PC-3 (cell line): Measurements from ENCODE around the gene PAN3. TPM values are rescaled to one million over a fixed set of nuclear protein-coding genes. Genes with fewer than 3 reads are reported as not detected.

Experiments
- ATAC-seq: fragments of 200-7000 bp; cut with Tn5 transposase; 2 replicates; pipeline ENCODE4 v1.9.1; 2020; ENCODE audit warnings: mild to moderate bottlenecking, moderate library complexity
- BruUV-seq: library from RNA; stranded (reverse); fragments of 400-500 nt; replicated peaks from 2 replicates; lab custom pipeline; 2021; lab: Mats Ljungman, UMichigan
- CTCF ChIA-PET: fragments of 300-600 bp; sonication (Branson Sonifier 250); formaldehyde crosslinking; loops from one replicate; lab custom pipeline; 2022; ENCODE audit warnings: antibody characterized with exemption; lab: Charles Lee
- POLR2A ChIA-PET: fragments of 300-600 bp; sonication (Branson Sonifier 250); formaldehyde crosslinking; loops from one replicate; lab custom pipeline; 2022; ENCODE audit warnings: antibody characterized with exemption; ENCODE audit not compliant: unreplicated experiment; lab: Charles Lee
- DNase-seq: peaks from one replicate; pipeline ENCODE4 v3.0.0-alpha.2; 2015
- H2AFZ ChIP-seq: fragments of 300-600 bp; sonication (generic); 2 replicates; pipeline ENCODE4 v1.6.0; 2016; ENCODE audit warnings: antibody characterized with exemption, low read length
- H3F3A ChIP-seq: fragments of 300-600 bp; sonication (generic); one replicate; pipeline ENCODE4 v1.6.0; 2017; ENCODE audit warnings: antibody characterized with exemption, low read length, control low read depth, mild to moderate bottlenecking; ENCODE audit not compliant: unreplicated experiment
- H3K27ac ChIP-seq: fragments of 300-600 bp; sonication (generic); 2 replicates; pipeline ENCODE4 v1.5.1; 2016; ENCODE audit warnings: mild to moderate bottlenecking, low read length
- H3K27me3 ChIP-seq: fragments of 300-600 bp; sonication (generic); 2 replicates; pipeline ENCODE4 v1.6.1; 2016; ENCODE audit warnings: low read length, mixed read lengths
- H3K36me3 ChIP-seq: fragments of 300-600 bp; sonication (generic); 2 replicates; pipeline ENCODE4 v1.6.1; 2016; ENCODE audit warnings: low read depth, mixed run types, low read length, mixed read lengths
- H3K4me1 ChIP-seq: fragments of 300-600 bp; sonication (generic); 2 replicates; pipeline ENCODE4 v1.5.1; 2016; ENCODE audit warnings: low read length; ENCODE audit not compliant: insufficient read depth
- H3K4me2 ChIP-seq: fragments of 300-600 bp; sonication (generic); 2 replicates; pipeline ENCODE4 v1.6.0; 2016; ENCODE audit warnings: low read length
- H3K4me3 ChIP-seq: fragments of 300-600 bp; sonication (generic); 2 replicates; pipeline ENCODE4 v1.5.1; 2016; ENCODE audit warnings: mild to moderate bottlenecking, low read length, mixed read lengths
- H3K79me2 ChIP-seq: fragments of 300-600 bp; sonication (generic); 2 replicates; pipeline ENCODE4 v1.6.1; 2017; ENCODE audit warnings: low read length, mixed read lengths
- H3K9ac ChIP-seq: fragments of 300-600 bp; sonication (generic); 2 replicates; pipeline ENCODE4 v1.6.0; 2016; ENCODE audit warnings: mild to moderate bottlenecking, low read length
- H3K9me2 ChIP-seq: fragments of 300-600 bp; sonication (generic); replicated peaks from 2 replicates; pipeline ENCODE4 v1.6.1; 2016; ENCODE audit warnings: mixed run types, low read length, mixed read lengths
- H3K9me3 ChIP-seq: fragments of 300-600 bp; sonication (generic); 2 replicates; pipeline ENCODE4 v1.6.1; 2016; ENCODE audit warnings: low read length, mixed read lengths
- H4K20me1 ChIP-seq: fragments of 300-600 bp; sonication (generic); 2 replicates; pipeline ENCODE4 v1.6.1; 2016; ENCODE audit warnings: low read length, mixed read lengths
- CTCF ChIP-seq: fragments of 300-600 bp; sonication (generic); conservative IDR thresholded peaks from 2 replicates; pipeline ENCODE4 v1.5.1; 2017; ENCODE audit warnings: antibody characterized with exemption, low read depth, mild to moderate bottlenecking, low read length
- EZH2 ChIP-seq: fragments of 300-600 bp; sonication (generic); IDR thresholded peaks from one replicate; pipeline ENCODE4 v1.6.1; 2017; ENCODE audit warnings: antibody characterized with exemption, mild to moderate bottlenecking, low read length; ENCODE audit not compliant: unreplicated experiment
- EZH2phosphoT487 ChIP-seq: fragments of 300-600 bp; sonication (generic); IDR thresholded peaks from 2 replicates; pipeline ENCODE4 v1.6.1; 2018; ENCODE audit warnings: mild to moderate bottlenecking, antibody characterized with exemption, low read length, borderline replicate concordance
- intact Hi-C: fragments of 100-400 bp; cut with micrococcal nuclease; formaldehyde crosslinking; loops from 2 replicates; pipeline ENCODE4 v1.9.0; 2023
- total RNA-seq: library from RNA; depleted of rRNA; stranded (reverse); fragments of >200 nt; gene quantifications from 2 replicates; pipeline ENCODE4 v1.2.3, GENCODE V29; 2014

Gene PAN3
- total RNA-seq, 1 experiment from 2014 or later = 14.6 TPM

GRCh38 chr13:28338006-28338574 lies 199.7 kb downstream of the PAN3 start:
- no peaks in the 10 kb centered on the region for H4K20me1 ChIP-seq
- no peaks in the 10 kb centered on the region for H3K79me2 ChIP-seq
- H3K27ac ChIP-seq = 0 out of 2 replicates have a peak overlapping the region, but pooled peaks have one; percentile 2
- ATAC-seq (no peak), DNase-seq (no peak)
- no peaks in the 10 kb centered on the region for H3F3A ChIP-seq
- TF ChIP-seq CTCF (no peak), EZH2phosphoT487 (no peak), EZH2 (no peak)
- no peaks in the 10 kb centered on the region for H3K36me3 ChIP-seq
- H3K4me1 ChIP-seq = peaks cover 22% of the 10 kb centered on the region
- no peak overlapping the region for H3K9ac ChIP-seq
- CTCF ChIA-PET = no interaction called here
- H3K9me3 ChIP-seq = no peaks in the 10 kb centered on the region
- no TSS peak for BruUV-seq
- H3K4me2 ChIP-seq = no peak overlapping the region
- H3K4me3 ChIP-seq = no peak overlapping the region
- H3K27me3 ChIP-seq = peaks cover 7% of the 10 kb centered on the region; the same call in 1 of the 2 replicates
- no peak overlapping the region for H2AFZ ChIP-seq
- H3K9me2 ChIP-seq = no peaks in the 10 kb centered on the region
- intact Hi-C loops = no loop called here
- POLR2A ChIA-PET = no interaction called here

GRCh38 chr13:28338742-28339141 lies 200.4 kb downstream of the PAN3 start:
- H3K79me2 ChIP-seq = no peaks in the 10 kb centered on the region
- no peak for TF ChIP-seq EZH2phosphoT487
- no peak for TF ChIP-seq CTCF
- TF ChIP-seq EZH2 = no peak
- 0 out of 2 replicates have a peak overlapping the region, but pooled peaks have one; percentile 5 for H3K27ac ChIP-seq
- no peak overlapping the region for H3K4me3 ChIP-seq
- ATAC-seq (no peak), DNase-seq (no peak)
- H3K36me3 ChIP-seq = no peaks in the 10 kb centered on the region
- peaks cover 22% of the 10 kb centered on the region for H3K4me1 ChIP-seq
- intact Hi-C loops = no loop called here
- H2AFZ ChIP-seq = no peak overlapping the region
- no peaks in the 10 kb centered on the region for H3K9me3 ChIP-seq
- H3K27me3 ChIP-seq = peaks cover 7% of the 10 kb centered on the region; the same call in 1 of the 2 replicates
- no TSS peak for BruUV-seq
- ChIA-PET CTCF (no interaction called here), POLR2A (no interaction called here)
- H3F3A ChIP-seq = no peaks in the 10 kb centered on the region
- no peaks in the 10 kb centered on the region for H4K20me1 ChIP-seq
- H3K4me2 ChIP-seq = no peak overlapping the region
- no peak overlapping the region for H3K9ac ChIP-seq
- H3K9me2 ChIP-seq = no peaks in the 10 kb centered on the region

DNA sequence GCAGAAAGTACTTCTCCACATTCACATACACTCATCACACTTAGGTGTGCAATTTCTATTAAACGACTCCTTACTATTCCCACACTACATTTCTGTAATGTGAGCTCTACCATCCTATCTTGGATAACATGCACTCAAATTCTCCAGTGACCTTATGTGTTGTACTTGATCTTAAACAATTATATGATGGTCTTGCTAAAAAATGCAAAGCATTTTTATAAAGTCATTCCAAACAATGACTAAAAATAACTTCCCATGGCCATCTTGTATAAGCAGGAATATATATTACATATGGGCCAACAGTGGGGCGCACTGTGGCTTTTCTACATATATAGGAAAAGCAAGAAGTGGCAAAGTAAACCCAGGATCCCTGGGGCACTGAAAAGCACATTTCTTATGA lies 201.1 kb downstream of the PAN3 start:
- no peaks in the 10 kb centered on the region for H3K9me2 ChIP-seq
- no peaks in the 10 kb centered on the region for H3K36me3 ChIP-seq
- no peak overlapping the region for H3K4me3 ChIP-seq
- intact Hi-C loops = no loop called here
- ChIA-PET POLR2A (no interaction called here), CTCF (no interaction called here)
- H3F3A ChIP-seq = no peaks in the 10 kb centered on the region
- TF ChIP-seq CTCF (no peak), EZH2 (no peak), EZH2phosphoT487 (no peak)
- H2AFZ ChIP-seq = no peak overlapping the region
- H3K4me2 ChIP-seq = no peak overlapping the region
- no peak overlapping the region; the same call in 1 of the 2 replicates for H3K9ac ChIP-seq
- peaks cover 7% of the 10 kb centered on the region; the same call in 1 of the 2 replicates for H3K27me3 ChIP-seq
- no TSS peak for BruUV-seq
- H3K4me1 ChIP-seq = peaks cover 22% of the 10 kb centered on the region
- H3K27ac ChIP-seq = peak overlapping the region; percentile 25; the same call in 1 of the 2 replicates
- ATAC-seq (no peak), DNase-seq (peak; percentile 54)
- H4K20me1 ChIP-seq = no peaks in the 10 kb centered on the region
- H3K79me2 ChIP-seq = no peaks in the 10 kb centered on the region
- H3K9me3 ChIP-seq = no peaks in the 10 kb centered on the region
